Nephron (organoid): ENCODE measurements around the gene PIK3C2G.

Experiments
- H3K27ac Mint-ChIP-seq, 3 experiments: 2 replicates each; pipeline ENCODE4 v1.8.0; 2020; ENCODE audit warnings: mixed read lengths in 3 of 3, mild to moderate bottlenecking in 2 of 3, moderate library complexity in 1 of 3
- H3K27me3 Mint-ChIP-seq: 2 replicates; pipeline ENCODE4 v1.8.0; 2021; ENCODE audit warnings: low read depth, mild to moderate bottlenecking, moderate library complexity, mixed read lengths
- H3K36me3 Mint-ChIP-seq: 2 replicates; pipeline ENCODE4 v1.8.0; 2020; ENCODE audit warnings: low read depth, mixed read lengths
- H3K4me1 Mint-ChIP-seq: 2 replicates; pipeline ENCODE4 v1.8.0; 2020; ENCODE audit warnings: mixed read lengths
- H3K4me3 Mint-ChIP-seq, 3 experiments: 2 replicates each; pipeline ENCODE4 v1.8.0; 2020; ENCODE audit warnings: mild to moderate bottlenecking in 3 of 3, mixed read lengths in 3 of 3, moderate library complexity in 2 of 3
- H3K9me3 Mint-ChIP-seq: 2 replicates; pipeline ENCODE4 v1.8.0; 2020; ENCODE audit warnings: mixed read lengths
- CTCF ChIP-seq, 3 experiments: fragments of 200-600 bp; sonication (generic); IDR thresholded peaks; one replicate each; pipeline ENCODE4 v1.5.0; 2021; ENCODE audit warnings: antibody characterized with exemption in 3 of 3; ENCODE audit not compliant: unreplicated experiment in 3 of 3

PIK3C2G gene

GRCh38 chr12:18261273-18261672 is at the start of gene PIK3C2G:
Gene PIK3C2G, plus strand, starts transcription at chr12:18261518. Its CDS starts 20,564 bp downstream, at chr12:18282082.
- H3K4me1 Mint-ChIP-seq: peaks cover 21% of the 10 kb centered on the region
- no peaks in the 10 kb centered on the region for H3K9me3 Mint-ChIP-seq
- H3K27me3 Mint-ChIP-seq: no peaks in the 10 kb centered on the region
- H3K4me3 Mint-ChIP-seq: peak within 1 kb of the TSS in 2 of 3 experiments; percentile 12 to 64
- H3K27ac Mint-ChIP-seq: peak within 1 kb of the TSS; percentile 47 to 86 (median 61)
- no peak for TF ChIP-seq CTCF (IDR thresholded peaks at IDR 0.05; ENCODE audit: unreplicated experiment in 3 of 3)
- H3K36me3 Mint-ChIP-seq: no peaks in the 10 kb centered on the region

GRCh38 chr12:18217966-18218365 is 43.4 kb upstream of the PIK3C2G start:
- no peak overlapping the region for H3K27ac Mint-ChIP-seq
- H3K27me3 Mint-ChIP-seq: no peaks in the 10 kb centered on the region
- TF ChIP-seq CTCF (IDR thresholded peaks at IDR 0.05; ENCODE audit: unreplicated experiment in 3 of 3): no peak
- no peak overlapping the region for H3K4me3 Mint-ChIP-seq
- no peaks in the 10 kb centered on the region for H3K36me3 Mint-ChIP-seq
- no peaks in the 10 kb centered on the region for H3K4me1 Mint-ChIP-seq
- H3K9me3 Mint-ChIP-seq: no peaks in the 10 kb centered on the region

- H3K27ac Mint-ChIP-seq: no peak overlapping the region
- H3K4me3 Mint-ChIP-seq: no peak overlapping the region
- TF ChIP-seq CTCF (IDR thresholded peaks at IDR 0.05; ENCODE audit: unreplicated experiment in 3 of 3): no peak
Observed at GRCh38 chr12:18221726-18222125, 39.6 kb upstream of the PIK3C2G start.

GRCh38 chr12:18222699-18223098 is 38.6 kb upstream of the PIK3C2G start:
- Mint-ChIP-seq H3K36me3 (no peaks in the 10 kb centered on the region), H3K4me3 (no peak overlapping the region), H3K4me1 (no peaks in the 10 kb centered on the region), H3K27ac (no peak overlapping the region), H3K27me3 (no peaks in the 10 kb centered on the region), H3K9me3 (no peaks in the 10 kb centered on the region)
- TF ChIP-seq CTCF (IDR thresholded peaks at IDR 0.05; ENCODE audit: unreplicated experiment in 3 of 3): no peak

More at GRCh38 chr12:18221726-18222125, 39.6 kb upstream of the PIK3C2G start:
- H3K9me3 Mint-ChIP-seq: no peaks in the 10 kb centered on the region
- H3K4me1 Mint-ChIP-seq: no peaks in the 10 kb centered on the region
- H3K27me3 Mint-ChIP-seq: no peaks in the 10 kb centered on the region
- H3K36me3 Mint-ChIP-seq: no peaks in the 10 kb centered on the region

GRCh38 chr12:18224745-18225144 is 36.6 kb upstream of the PIK3C2G start:
- no peaks in the 10 kb centered on the region for H3K36me3 Mint-ChIP-seq
- H3K27ac Mint-ChIP-seq: no peak overlapping the region
- no peaks in the 10 kb centered on the region for H3K27me3 Mint-ChIP-seq
- TF ChIP-seq CTCF (IDR thresholded peaks at IDR 0.05; ENCODE audit: unreplicated experiment in 3 of 3): peak; percentile 45 to 68 (median 65)
- no peaks in the 10 kb centered on the region for H3K4me1 Mint-ChIP-seq
- H3K9me3 Mint-ChIP-seq: no peaks in the 10 kb centered on the region
- H3K4me3 Mint-ChIP-seq: no peak overlapping the region

GRCh38 chr12:18239526-18239925 is 21.8 kb upstream of the PIK3C2G start:
- H3K27me3 Mint-ChIP-seq: no peaks in the 10 kb centered on the region
- H3K9me3 Mint-ChIP-seq: peaks cover 24% of the 10 kb centered on the region

More at GRCh38 chr12:18239526-18239925, 21.8 kb upstream of the PIK3C2G start:
- Mint-ChIP-seq H3K36me3 (peaks cover 7% of the 10 kb centered on the region), H3K4me1 (no peaks in the 10 kb centered on the region), H3K27ac (no peak overlapping the region), H3K4me3 (no peak overlapping the region)
- TF ChIP-seq CTCF (IDR thresholded peaks at IDR 0.05; ENCODE audit: unreplicated experiment in 3 of 3): no peak
